MM.1S (cell line): ENCODE data around the gene CD200R1.

Experiments
- DNase-seq: peaks from one replicate; pipeline ENCODE4 v3.0.0-alpha.2; 2015
- H2AFZ ChIP-seq: fragments of 300-600 bp; sonication (generic); 2 replicates; pipeline ENCODE4 v1.6.0; 2016; ENCODE audit warnings: antibody characterized with exemption, low read length
- H3F3A ChIP-seq: fragments of 300-600 bp; sonication (generic); 2 replicates; pipeline ENCODE4 v1.6.1; 2016; ENCODE audit warnings: mild to moderate bottlenecking, antibody characterized with exemption, low read length, moderate library complexity, mixed read lengths; ENCODE audit not compliant: insufficient read depth
- H3K27ac ChIP-seq: fragments of 300-600 bp; sonication (generic); 2 replicates; pipeline ENCODE4 v1.5.1; 2016; ENCODE audit warnings: mild to moderate bottlenecking, low read length
- H3K27me3 ChIP-seq: fragments of 300-600 bp; sonication (generic); replicated peaks from 2 replicates; pipeline ENCODE4 v1.6.0; 2016; ENCODE audit warnings: low read length; ENCODE audit not compliant: insufficient read depth
- H3K36me3 ChIP-seq: fragments of 300-600 bp; sonication (generic); replicated peaks from 2 replicates; pipeline ENCODE4 v1.6.1; 2016; ENCODE audit warnings: mild to moderate bottlenecking, low read length, mixed read lengths; ENCODE audit not compliant: insufficient read depth
- H3K4me1 ChIP-seq: fragments of 300-600 bp; sonication (generic); 2 replicates; pipeline ENCODE4 v1.6.1; 2016; ENCODE audit warnings: low read length, mixed read lengths
- H3K4me2 ChIP-seq: fragments of 300-600 bp; sonication (generic); 2 replicates; pipeline ENCODE4 v1.6.0; 2016; ENCODE audit warnings: low read depth, low read length
- H3K4me3 ChIP-seq: fragments of 300-600 bp; sonication (generic); 2 replicates; pipeline ENCODE4 v1.5.1; 2016; ENCODE audit warnings: low read length, mixed read lengths
- H3K79me2 ChIP-seq: fragments of 300-600 bp; sonication (generic); 2 replicates; pipeline ENCODE4 v1.6.1; 2016; ENCODE audit warnings: mixed run types, low read length, mixed read lengths
- H3K9ac ChIP-seq: fragments of 300-600 bp; sonication (generic); 2 replicates; pipeline ENCODE4 v1.6.1; 2016; ENCODE audit warnings: low read length, mixed read lengths
- H3K9me2 ChIP-seq: fragments of 300-600 bp; sonication (generic); replicated peaks from 2 replicates; pipeline ENCODE4 v1.6.1; 2016; ENCODE audit warnings: mild to moderate bottlenecking, low read length, mixed read lengths; ENCODE audit not compliant: insufficient read depth
- H3K9me3 ChIP-seq: fragments of 300-600 bp; sonication (generic); replicated peaks from 2 replicates; pipeline ENCODE4 v1.6.1; 2016; ENCODE audit warnings: mild to moderate bottlenecking, low read length, mixed read lengths; ENCODE audit not compliant: insufficient read depth
- H4K20me1 ChIP-seq: fragments of 300-600 bp; sonication (generic); 2 replicates; pipeline ENCODE4 v1.6.1; 2016; ENCODE audit warnings: mild to moderate bottlenecking, low read length, moderate library complexity, mixed read lengths; ENCODE audit not compliant: insufficient read depth
- CTCF ChIP-seq: fragments of 300-600 bp; sonication (generic); IDR thresholded peaks from 2 replicates; pipeline ENCODE4 v1.5.1; 2016; ENCODE audit warnings: antibody characterized with exemption, low read length, mixed read lengths
- EZH2 ChIP-seq: fragments of 300-600 bp; sonication (generic); optimal IDR thresholded peaks from 2 replicates; pipeline ENCODE3; 2017; ENCODE audit warnings: low read depth, mild to moderate bottlenecking, antibody characterized with exemption, low read length, mixed read lengths
- EZH2phosphoT487 ChIP-seq: fragments of 300-600 bp; sonication (generic); IDR thresholded peaks from 2 replicates; pipeline ENCODE4 v1.6.1; 2018; ENCODE audit warnings: antibody characterized with exemption, low read length

Gene CD200R1

GRCh38 chr3:112972158-112972557, 2.7 kb downstream of the CD200R1 start:
- H2AFZ ChIP-seq, result no peak overlapping the region
- H3F3A ChIP-seq, result peaks cover 18% of the 10 kb centered on the region
- H4K20me1 ChIP-seq, result no peaks in the 10 kb centered on the region
- H3K4me3 ChIP-seq, result peak overlapping the region; percentile 63
- peaks cover 66% of the 10 kb centered on the region for H3K79me2 ChIP-seq
- no peaks in the 10 kb centered on the region for H3K9me3 ChIP-seq
- peak; percentile 30 for TF ChIP-seq CTCF
- no peak for TF ChIP-seq EZH2phosphoT487
- no peaks in the 10 kb centered on the region for H3K9me2 ChIP-seq
- no peaks in the 10 kb centered on the region for H3K36me3 ChIP-seq
- peaks cover 14% of the 10 kb centered on the region for H3K4me1 ChIP-seq
- peak overlapping the region; percentile 48; the same call in 1 of the 2 replicates for H3K4me2 ChIP-seq
- no peaks in the 10 kb centered on the region for H3K27me3 ChIP-seq
- no peak overlapping the region for H3K27ac ChIP-seq
- DNase-seq, result no peak
- peak overlapping the region; percentile 26; the same call in 1 of the 2 replicates for H3K9ac ChIP-seq

- Histone ChIP-seq H3K36me3 (no peaks in the 10 kb centered on the region), H3K4me3 (no peak overlapping the region), H3K9ac (no peak overlapping the region), H3K79me2 (peaks cover 73% of the 10 kb centered on the region), H4K20me1 (no peaks in the 10 kb centered on the region), H3K9me2 (no peaks in the 10 kb centered on the region), H3K9me3 (no peaks in the 10 kb centered on the region), H2AFZ (no peak overlapping the region), H3K27ac (no peak overlapping the region), H3K4me1 (no peaks in the 10 kb centered on the region), H3F3A (no peaks in the 10 kb centered on the region; the same call in 1 of the 2 replicates), H3K27me3 (no peaks in the 10 kb centered on the region), H3K4me2 (no peak overlapping the region)
- no peak for DNase-seq
- no peak for TF ChIP-seq EZH2
- TF ChIP-seq CTCF, result no peak
These were observed 7.1 kb downstream of the CD200R1 start for GRCh38 chr3:112967828-112968227.

GRCh38 chr3:112967425-112967824, 7.5 kb downstream of the CD200R1 start:
- H4K20me1 ChIP-seq, result no peaks in the 10 kb centered on the region
- H3K27ac ChIP-seq, result no peak overlapping the region
- H3K9me2 ChIP-seq, result no peaks in the 10 kb centered on the region
- no peak overlapping the region for H3K4me3 ChIP-seq
- no peak for DNase-seq
- no peak overlapping the region for H3K4me2 ChIP-seq
- no peak overlapping the region for H2AFZ ChIP-seq
- H3K27me3 ChIP-seq, result no peaks in the 10 kb centered on the region
- TF ChIP-seq CTCF (no peak), EZH2phosphoT487 (no peak), EZH2 (no peak)
- H3K9ac ChIP-seq, result no peak overlapping the region
- peaks cover 73% of the 10 kb centered on the region for H3K79me2 ChIP-seq
- H3F3A ChIP-seq, result no peaks in the 10 kb centered on the region; the same call in 1 of the 2 replicates
- H3K36me3 ChIP-seq, result no peaks in the 10 kb centered on the region
- no peaks in the 10 kb centered on the region for H3K9me3 ChIP-seq
- no peaks in the 10 kb centered on the region for H3K4me1 ChIP-seq
